HEK293 (cell line): ENCODE measurements around the gene ZCCHC8.

Experiments
- CTCF ChIP-seq: fragments of 450-650 bp; formaldehyde crosslinking; IDR thresholded peaks from 2 replicates; pipeline ENCODE4 v1.5.1; 2016; ENCODE audit warnings: missing biosample characterization, missing genetic modification characterization
- PATZ1 ChIP-seq: fragments of 450-650 bp; formaldehyde crosslinking; IDR thresholded peaks from 2 replicates; pipeline ENCODE4 v1.5.1; 2016; ENCODE audit warnings: missing biosample characterization, missing genetic modification characterization
- YY2 ChIP-seq: fragments of 450-650 bp; formaldehyde crosslinking; IDR thresholded peaks from 2 replicates; pipeline ENCODE4 v1.5.1; 2016; ENCODE audit warnings: missing biosample characterization, missing genetic modification characterization
- ZBTB1 ChIP-seq: fragments of 450-650 bp; formaldehyde crosslinking; IDR thresholded peaks from 2 replicates; pipeline ENCODE4 v1.5.1; 2016; ENCODE audit warnings: missing biosample characterization, missing genetic modification characterization
- ZNF10 ChIP-seq: fragments of 450-650 bp; formaldehyde crosslinking; IDR thresholded peaks from 2 replicates; pipeline ENCODE4 v1.5.1; 2017; ENCODE audit warnings: missing biosample characterization, missing genetic modification characterization
- ZNF114 ChIP-seq: fragments of 450-650 bp; formaldehyde crosslinking; IDR thresholded peaks from 2 replicates; pipeline ENCODE4 v1.5.0; 2017; ENCODE audit warnings: missing biosample characterization, missing genetic modification characterization
- ZNF169 ChIP-seq: fragments of 450-650 bp; formaldehyde crosslinking; IDR thresholded peaks from 2 replicates; pipeline ENCODE4 v1.5.1; 2016; ENCODE audit warnings: missing biosample characterization, missing genetic modification characterization
- ZNF24 ChIP-seq: fragments of 450-650 bp; formaldehyde crosslinking; IDR thresholded peaks from 2 replicates; pipeline ENCODE4 v1.5.1; 2016; ENCODE audit warnings: missing biosample characterization, missing genetic modification characterization

- TF ChIP-seq YY2 (tag by site-specific recombination) = no peak
- no peak for TF ChIP-seq ZNF24 (tag by site-specific recombination)
- no peak for TF ChIP-seq CTCF
- TF ChIP-seq ZNF169 (tag by site-specific recombination) = no peak
- no peak for TF ChIP-seq ZNF10
- TF ChIP-seq ZBTB1 (tag by site-specific recombination) = no peak
- no peak for TF ChIP-seq ZNF114 (tag by site-specific recombination)
- TF ChIP-seq PATZ1 (tag by site-specific recombination) = no peak
Measured at GRCh38 chr12:122544537-122544936, 43.8 kb upstream of the ZCCHC8 start.
